ENCODE data around the gene CAST.
"Not testable (repeated sequence)": the region's sequence is repeated elsewhere in the genome, so short reads cannot be mapped to it uniquely, and the experiment has no call there.

The CAST gene, protein sequence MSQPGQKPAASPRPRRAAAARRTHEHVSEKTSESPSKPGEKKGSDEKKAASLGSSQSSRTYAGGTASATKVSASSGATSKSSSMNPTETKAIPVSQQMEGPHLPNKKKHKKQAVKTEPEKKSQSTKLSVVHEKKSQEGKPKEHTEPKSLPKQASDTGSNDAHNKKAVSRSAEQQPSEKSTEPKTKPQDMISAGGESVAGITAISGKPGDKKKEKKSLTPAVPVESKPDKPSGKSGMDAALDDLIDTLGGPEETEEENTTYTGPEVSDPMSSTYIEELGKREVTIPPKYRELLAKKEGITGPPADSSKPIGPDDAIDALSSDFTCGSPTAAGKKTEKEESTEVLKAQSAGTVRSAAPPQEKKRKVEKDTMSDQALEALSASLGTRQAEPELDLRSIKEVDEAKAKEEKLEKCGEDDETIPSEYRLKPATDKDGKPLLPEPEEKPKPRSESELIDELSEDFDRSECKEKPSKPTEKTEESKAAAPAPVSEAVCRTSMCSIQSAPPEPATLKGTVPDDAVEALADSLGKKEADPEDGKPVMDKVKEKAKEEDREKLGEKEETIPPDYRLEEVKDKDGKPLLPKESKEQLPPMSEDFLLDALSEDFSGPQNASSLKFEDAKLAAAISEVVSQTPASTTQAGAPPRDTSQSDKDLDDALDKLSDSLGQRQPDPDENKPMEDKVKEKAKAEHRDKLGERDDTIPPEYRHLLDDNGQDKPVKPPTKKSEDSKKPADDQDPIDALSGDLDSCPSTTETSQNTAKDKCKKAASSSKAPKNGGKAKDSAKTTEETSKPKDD

DNA sequence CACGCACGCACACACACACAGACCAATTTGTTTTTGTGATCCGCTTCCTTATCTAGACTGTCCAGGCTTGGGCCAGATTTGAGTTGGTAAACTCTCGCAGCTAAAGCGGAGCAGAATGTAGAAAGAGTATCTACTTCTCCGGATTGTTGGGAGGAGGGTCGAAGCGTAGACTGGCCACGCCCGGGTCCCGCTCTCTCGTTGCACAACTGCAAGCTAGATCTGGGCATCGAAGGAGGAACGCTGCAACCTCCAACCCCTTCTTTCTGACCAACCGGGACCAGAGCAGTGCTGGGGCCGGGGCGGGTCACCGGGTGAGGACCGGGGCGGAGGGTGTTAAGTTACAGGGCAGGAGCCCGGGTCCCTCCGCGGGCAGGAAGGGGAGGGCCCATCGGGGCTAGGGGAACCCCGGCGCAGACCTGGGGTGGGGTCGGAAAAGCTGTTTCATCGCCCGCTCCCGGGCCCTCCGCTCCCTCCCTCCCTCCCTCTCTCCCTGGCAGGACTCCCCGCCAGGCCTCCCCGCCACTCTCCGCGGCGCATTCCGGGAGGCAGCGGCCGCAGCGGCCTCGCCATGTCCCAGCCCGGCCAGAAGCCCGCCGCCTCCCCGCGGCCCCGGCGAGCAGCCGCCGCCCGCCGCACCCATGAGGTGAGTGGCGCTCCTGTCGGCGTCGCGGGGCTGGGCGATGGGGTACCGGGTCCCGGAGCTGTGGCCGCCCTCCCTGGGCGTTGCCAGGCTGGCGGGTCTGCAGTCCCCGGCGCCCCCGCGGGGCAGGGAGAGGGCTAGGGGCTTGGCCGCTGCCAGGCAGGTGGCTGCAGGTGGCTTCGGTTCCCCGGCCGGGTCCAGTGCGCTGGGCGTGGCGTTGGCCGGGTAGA lies at the start of gene CAST:
TSS of gene CAST (plus strand) at position 522 of the 870 bp plus-strand sequence. CDS start at position 569, 47 bp downstream.
- FAIRE-seq: no peak

DNA sequence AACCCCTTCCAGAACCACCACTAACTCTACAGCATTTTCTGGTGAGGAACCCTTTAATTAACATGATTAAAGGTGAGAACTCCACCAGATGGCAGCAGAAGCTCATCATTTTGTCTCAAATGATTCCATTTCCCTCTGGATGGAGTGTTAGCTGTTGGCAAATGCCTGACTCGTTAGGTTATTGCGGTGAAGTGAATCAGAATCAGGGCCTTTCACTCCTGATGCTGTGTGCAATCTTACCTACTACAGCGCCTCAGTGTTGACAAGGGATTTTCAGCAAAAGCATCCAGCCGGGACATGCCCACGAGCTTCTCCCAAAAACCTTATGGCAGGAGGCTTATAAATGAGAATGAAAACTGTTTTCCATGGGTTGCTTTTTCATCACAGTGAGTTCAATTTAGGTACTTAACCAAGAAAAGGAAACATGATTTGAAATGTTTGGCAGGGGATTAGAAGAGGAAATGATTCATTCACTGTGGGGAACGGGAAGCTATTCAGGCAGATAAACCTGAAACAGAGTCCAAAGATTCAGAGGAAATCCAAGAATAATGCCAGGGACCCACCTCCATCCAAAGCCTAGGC lies 48.0 kb upstream of the CAST start:
- FAIRE-seq: peak; percentile 98

DNA sequence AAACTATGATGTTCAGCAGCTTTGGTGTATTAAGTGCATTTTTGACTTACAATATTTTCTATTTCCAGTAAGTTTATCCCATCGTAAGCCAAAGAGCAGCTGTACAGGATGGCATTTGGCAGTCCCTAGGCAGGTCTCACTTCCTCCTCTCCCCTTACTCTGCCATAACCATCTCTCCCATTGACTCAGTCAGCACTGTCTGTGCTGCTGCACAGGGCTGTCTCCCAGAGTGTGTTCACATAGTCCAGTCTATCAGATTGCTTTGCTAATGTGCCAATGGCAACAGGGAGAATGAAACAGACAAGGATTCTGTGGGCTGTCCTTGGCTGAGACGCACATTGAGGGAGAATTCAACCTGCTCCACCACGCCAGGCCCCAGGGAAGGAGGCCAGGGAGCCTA lies 47.0 kb upstream of the CAST start:
- no peak for FAIRE-seq

DNA sequence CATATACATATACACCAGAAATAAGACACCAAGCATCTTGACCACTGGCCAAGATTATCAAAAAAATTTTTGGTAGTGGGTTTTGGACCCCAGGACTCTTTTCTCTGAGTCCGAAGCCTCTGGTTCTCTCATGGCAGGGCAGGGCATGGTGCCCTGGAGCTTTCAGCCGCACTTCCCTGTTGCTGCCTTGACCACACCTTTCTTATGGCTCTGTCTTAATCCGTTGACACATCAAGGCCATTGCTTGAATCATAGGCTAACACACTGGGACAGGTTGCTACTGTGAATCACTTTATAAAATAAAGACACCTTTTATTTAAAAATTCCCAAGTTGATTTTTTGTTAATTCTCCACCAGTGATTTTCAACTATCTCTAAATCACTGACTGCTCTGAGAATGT lies 45.4 kb upstream of the CAST start:
- FAIRE-seq: no peak

DNA sequence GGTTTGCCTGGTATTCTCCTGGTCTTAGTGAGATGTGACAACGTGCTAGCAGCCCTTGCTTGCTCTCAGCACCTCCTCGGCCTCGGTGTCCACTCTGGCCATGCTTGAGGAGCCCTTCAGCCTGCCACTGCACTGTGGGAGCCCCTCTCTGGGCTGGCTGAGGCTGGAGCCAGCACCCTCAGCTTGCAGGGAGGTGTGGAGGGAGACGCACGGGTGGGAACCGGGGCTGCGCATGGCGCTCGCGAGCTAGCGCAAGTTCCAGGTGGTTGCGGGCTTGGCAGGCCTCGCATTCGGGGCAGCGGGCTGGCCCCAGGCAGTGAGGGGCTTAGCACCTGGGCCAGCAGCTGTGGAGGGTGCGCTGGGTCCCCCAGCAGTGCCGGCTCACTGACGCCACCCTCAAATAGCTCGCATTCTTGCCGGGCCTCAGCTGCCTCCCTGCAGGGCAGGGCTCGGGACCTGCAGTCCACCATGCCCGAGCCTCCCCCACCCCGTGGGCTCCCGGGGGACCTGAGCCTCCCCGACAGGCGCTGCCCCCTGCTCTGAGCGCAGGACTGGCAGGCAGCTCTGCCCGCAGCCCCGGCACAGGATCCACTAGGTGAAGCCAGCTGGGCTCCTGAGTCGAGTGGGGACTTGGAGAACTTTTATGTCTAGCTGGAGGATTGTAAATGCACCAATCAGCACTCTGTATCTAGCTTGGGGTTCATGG lies 43.7 kb upstream of the CAST start:
- FAIRE-seq: not testable (repeated sequence)

DNA sequence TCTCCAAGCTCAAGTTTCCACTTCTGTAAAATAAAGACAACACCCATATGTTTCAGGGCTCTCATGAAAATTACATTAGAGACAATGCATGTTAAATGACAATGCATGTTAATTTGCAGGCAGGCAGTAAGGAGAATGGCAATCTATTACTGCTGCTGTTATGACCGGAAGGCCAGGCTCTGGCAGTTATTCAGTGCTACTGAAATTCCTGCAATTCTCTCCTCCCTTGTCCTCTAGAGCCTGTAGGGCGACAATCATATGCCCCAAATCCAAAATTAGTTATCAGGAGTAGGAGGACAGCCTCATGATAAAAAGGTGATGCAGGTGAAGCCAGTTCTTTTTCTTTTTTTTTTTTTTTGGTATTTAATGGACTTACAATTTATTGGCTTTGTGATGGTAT lies 42.2 kb upstream of the CAST start:
- FAIRE-seq: no peak

DNA sequence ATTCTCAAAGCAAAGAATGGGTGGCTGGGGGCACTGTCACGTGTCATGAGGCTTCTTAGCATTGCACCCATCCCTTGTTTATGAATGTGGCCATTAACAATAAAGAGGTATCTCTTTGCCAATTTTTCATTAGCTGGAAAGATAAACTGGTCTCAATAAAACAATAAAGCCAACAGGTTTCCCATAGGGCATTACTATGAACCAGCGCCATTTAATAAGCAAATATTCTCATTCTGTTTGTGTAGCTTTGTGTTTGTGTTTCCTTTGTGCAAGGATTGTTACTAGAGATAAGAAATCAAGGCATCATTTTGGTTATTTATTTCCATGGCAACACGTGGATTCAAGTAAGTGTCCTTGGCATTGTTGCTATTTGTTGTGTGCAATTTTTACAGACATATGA lies 37.6 kb upstream of the CAST start:
- FAIRE-seq: no peak

DNA sequence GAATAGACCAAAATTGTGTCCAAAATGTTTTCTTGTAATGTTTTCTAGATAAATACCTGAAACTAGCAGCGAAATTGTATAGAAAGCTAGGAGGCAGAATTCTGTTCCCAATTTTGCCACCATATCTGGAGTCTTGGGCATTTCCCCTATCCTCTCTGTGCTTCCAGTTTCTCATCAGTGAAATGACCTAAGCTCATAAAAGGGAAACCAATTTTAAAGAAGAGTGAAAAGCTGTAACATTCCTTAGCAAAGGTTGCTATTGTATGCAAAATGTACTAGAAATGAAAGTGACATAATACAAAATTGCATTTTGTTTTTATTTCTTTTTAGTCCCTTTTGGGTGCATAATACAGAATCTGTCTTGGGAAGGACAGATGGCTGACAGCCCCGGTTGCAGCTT lies 36.8 kb upstream of the CAST start:
- FAIRE-seq: no peak

DNA sequence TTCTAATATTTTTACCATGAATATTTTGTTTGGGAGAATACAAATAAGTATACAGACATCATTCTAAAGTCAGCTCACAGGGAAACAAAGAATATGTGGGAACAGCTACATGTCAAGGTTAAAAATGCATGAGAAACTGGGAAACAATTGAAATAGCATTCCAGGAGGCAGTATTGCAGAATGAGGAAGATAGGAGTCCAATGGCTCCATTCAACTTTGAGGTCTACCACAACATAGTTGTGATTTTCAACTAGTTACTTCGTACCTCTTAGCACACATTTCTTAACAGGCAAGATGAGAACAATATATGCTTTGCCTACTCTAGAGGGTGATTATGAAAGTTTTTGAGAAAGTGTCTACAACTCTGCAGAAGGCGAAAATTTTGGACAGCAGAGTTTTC lies 35.2 kb upstream of the CAST start:
- no peak for FAIRE-seq

DNA sequence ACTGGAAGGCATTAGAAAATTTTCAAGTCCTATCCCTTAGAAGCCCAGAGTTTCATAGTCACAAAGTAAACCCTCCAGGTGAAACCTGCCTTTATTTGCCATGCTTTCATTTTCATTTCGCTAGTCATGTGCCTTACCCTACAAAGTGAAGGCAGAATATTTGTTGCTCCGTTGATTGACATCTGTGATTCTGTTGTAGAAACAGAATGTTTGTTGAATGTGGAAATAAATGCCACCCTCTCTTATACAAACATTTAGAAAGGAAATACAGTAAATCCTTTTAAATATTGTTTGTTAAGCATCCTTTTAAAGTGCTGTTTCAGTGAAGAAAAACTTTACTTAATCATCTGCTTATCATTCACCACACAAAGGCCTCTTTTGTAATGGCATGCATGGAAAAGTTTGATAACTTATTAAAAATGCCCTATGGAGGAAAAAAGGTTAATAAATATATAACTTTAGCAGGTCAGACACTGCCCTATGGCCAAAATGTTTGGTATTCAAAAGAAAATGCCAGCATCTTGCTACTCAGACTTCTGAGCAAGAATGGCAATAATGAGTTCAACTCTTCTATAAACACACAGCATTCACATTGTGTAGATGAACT lies 34.3 kb upstream of the CAST start:
- peak; percentile 58 for FAIRE-seq

DNA sequence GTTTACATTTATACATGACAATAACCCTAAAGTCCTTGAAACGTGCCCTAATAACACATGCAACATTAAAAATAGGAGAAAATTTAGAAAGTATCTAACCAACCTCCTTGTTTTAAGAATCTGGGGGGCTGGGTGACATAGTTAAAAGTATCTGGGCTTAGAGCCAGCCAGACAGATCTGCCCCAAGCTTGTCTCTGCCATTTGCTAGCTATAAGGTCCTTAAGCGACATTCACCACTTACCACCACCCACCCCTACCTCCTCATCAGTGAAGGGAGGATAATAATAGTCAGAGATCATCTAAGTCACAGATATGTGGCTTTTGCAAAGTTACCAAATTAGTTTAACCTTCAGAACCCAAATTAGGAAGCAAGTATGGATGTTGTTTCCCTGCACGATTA lies 33.8 kb upstream of the CAST start:
- no peak for FAIRE-seq

DNA sequence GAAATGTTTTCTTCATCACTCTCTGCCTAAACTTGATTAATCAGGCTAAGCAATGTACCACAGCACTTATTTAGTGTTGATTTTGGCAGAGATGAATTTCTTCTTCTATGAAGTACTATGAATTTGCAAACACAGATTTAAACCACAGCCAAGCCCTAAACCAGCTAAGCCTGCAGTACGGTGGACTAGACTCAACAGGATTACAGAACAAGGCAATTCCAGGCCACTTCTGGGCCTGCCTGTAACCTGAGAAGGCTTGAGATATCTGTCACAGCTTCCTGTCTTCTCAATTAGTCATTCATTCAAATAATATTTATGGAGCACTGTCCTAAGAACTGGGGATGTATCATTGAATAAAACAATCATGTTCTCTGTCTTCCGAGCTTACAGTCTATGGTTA lies 32.4 kb upstream of the CAST start:
- FAIRE-seq: no peak

DNA sequence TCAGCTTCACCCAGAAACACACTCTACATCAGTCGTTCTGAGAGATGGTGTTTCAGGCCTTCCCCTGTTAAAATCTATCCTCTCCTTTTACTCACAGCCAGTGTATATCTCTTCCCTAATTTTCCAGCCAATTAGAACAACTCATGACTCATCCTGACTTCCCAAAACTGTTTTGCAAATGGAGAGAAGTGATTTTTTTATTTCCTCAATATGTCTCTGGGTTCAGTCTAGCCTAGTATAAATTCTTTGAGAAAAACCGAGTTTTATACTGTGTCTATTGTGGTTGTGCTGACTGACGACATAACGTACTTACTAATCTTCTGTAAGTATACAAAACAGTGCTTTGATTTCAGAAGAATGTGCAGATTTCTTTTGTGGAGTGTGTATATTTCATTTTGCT lies 28.4 kb upstream of the CAST start:
- FAIRE-seq: no peak

DNA sequence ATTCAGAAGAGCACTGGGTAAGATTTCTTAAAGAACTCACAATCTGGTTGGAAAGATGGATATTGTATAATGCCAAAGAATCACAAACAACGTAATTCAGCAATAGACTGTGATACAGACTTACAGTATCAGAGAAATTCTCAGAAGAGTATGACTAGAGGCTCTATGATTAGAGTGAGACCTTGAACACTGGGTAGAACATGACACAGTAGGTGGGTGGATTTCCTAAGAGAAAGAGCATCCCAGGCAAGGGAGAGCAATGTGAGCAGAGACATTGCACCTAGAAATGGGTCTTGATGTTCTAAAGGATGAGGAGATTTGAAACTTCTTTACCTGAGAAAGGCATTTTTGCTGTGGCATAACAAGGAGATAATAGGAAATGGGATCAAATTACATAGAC lies 27.3 kb upstream of the CAST start:
- FAIRE-seq: no peak

DNA sequence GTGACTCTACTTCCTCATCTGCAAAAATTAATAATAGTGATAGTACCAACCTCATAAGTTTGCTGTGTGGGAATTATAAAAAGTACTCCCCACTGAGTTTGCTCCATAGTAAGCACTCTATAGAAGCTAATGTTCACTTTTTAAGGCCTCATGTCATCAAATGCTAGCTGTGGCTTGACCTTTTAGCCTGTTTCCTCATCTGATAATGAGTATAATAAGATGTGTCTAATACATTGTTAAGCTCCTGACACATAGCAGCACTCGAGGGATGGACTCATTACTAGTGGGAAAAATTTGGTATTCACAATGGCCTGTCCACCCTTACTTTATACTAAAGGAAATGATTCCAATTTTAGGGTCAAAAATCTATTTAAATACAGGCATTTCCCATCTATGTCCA lies 26.1 kb upstream of the CAST start:
- FAIRE-seq: no peak

DNA sequence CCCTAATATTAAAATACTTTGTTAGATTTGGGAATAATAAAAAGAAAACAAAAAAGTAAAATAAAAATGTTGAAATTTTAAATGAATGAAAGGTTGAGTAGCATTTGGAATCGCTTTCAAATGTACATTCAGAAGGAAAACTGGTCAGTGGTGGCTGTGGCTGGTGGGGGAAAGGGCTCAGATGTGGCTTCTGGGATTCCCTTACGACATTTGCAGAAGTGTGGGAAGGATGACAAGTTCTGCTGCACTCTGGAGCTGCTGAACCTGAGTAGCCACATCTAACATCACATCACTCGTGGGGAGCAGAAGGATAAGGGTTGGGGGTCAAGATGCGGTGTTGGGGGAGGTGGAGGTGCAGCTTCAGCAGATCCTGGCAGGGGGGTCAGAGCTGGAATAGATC lies 25.6 kb upstream of the CAST start:
- FAIRE-seq: no peak

DNA sequence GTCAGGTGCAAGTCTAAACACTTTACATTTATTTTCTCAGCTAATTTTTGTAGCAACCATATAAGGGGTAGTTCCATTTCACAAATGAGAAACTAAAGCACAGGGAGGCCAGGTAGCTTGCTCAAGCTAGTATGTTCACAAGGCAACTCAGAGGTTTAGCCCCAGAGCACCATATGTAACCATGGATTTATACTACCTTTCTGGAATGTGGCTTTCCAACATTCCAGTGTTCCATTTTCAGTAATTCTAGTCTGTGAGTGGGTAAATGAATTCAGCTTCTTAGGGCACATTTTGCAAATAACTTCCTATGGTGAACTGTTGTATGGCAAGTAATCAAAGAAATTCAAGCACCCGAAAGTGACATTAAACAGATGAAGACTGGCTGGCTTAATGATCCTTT lies 25.0 kb upstream of the CAST start:
- no peak for FAIRE-seq

DNA sequence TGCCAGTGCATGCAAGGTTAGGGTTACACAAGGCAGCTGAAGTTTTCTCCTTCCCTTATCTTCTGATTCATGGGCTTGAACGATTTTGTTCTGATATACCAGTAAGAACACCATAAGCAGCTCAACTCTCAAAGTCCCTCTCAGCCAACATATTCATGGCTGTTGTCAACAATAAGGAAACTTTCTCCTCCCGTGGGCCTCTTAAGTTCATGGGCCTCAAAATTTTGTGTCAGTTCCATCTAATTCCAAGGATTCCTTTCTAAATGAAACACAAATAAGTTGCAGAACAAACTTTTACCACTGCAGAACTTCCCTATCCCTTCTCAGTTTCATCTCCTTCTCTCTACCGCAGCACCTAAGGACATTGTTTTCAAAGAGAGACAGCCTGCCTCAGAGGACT lies 23.6 kb upstream of the CAST start:
- FAIRE-seq: no peak

DNA sequence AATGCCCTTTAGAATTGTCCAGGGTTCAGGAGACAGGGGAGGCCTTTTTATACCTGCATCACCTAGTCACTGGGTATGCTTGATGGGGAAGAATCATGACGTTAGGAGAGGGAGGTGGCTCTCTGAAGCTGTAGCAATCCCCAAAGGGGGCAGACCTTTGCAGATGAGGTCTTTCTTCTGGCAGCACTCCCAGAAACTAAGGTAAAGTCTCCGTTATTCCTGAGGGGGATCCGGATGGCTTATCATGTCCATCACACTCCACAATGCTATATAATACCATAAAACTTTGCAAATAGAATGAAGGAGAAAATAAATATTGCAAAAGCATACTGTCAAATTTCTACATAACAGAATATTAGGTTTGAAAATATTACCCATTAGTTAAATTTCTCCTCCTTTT lies 21.5 kb upstream of the CAST start:
- no peak for FAIRE-seq

DNA sequence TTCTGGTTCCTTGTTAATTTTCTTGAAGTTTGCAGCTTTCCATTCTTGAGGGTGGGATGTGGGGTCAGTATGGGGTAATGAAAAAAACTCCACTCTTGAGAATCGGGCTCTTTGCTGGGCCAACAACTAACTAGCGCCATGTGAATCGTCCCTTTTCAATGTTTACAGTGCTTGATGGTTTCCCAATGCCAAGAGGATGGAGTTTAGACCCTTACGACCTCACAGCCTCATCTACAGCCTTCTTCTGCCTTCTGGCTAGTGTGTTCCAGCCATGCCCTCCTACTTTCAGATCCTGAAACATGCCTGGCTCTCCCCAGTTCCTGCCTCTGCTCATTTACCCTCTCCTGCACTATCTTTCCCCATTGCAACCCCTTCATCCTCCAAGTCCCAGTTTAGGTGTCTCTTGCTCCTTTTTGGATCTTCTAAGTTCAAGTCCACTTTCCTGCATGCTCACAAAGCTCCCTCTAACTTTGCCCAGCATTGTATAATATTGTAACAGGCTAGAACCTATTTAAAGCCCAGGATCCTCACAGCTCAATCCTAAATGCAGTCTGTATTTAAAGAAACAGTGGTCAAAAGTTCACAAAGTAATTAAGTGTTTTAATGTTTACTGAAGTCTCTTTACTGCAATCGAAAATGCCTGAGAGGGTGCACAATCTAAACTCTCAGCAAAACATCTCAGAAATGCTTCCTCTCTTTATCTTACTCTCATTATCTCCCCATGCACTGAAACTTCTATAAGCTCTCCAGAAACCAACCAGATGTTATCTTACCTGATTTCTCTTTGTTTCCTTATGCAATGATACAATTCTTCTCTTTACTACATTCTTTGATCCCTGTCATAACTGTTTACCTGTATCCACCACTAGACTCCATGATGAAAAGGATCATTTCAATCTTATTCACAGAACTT lies 20.6 kb upstream of the CAST start:
- no peak for FAIRE-seq

DNA sequence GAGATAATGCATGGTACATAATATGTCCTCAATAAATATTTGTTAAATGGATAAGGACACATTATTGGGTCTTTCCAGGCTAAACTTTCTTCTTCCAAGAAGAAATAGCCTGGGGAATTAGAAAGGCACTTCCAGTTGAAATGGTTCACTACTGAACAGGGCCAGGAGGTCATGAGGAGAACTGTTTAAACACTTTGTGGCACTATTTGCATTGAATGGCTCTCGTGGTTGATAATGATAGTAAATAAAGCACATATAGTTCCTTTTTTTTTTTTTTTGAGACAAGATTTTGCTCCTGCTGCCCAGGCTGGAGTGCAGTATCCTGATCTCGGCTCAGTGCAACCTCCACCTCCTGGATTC lies 19.9 kb upstream of the CAST start:
- no peak for FAIRE-seq

All from islet of Langerhans (tissue), 1 donor.